22Rv1 (cell line): ENCODE results near the gene GCHFR.

Experiments used
- H3K27ac ChIP-seq: fragments of 450-650 bp; 2 replicates; pipeline ENCODE4 v1.5.1; 2017
- CTCF ChIP-seq: fragments of 450-650 bp; IDR thresholded peaks from 2 replicates; pipeline ENCODE4 v1.5.1; 2017; ENCODE audit warnings: mild to moderate bottlenecking
- ZFX ChIP-seq: fragments of 450-650 bp; IDR thresholded peaks from 2 replicates; pipeline ENCODE4 v1.6.1; 2017; ENCODE audit warnings: antibody characterized with exemption, borderline replicate concordance

Gene GCHFR

GRCh38 chr15:40766194-40766815, 2.4 kb downstream of the GCHFR start:
- peak overlapping the region; percentile 100 for H3K27ac ChIP-seq
- no peak for TF ChIP-seq ZFX
- TF ChIP-seq CTCF, result no peak

- no peak for TF ChIP-seq ZFX
- no peak for TF ChIP-seq CTCF
- H3K27ac ChIP-seq, result peak overlapping the region; percentile 100
These were observed 3.3 kb downstream of the GCHFR start for GRCh38 chr15:40766906-40767837.

DNA sequence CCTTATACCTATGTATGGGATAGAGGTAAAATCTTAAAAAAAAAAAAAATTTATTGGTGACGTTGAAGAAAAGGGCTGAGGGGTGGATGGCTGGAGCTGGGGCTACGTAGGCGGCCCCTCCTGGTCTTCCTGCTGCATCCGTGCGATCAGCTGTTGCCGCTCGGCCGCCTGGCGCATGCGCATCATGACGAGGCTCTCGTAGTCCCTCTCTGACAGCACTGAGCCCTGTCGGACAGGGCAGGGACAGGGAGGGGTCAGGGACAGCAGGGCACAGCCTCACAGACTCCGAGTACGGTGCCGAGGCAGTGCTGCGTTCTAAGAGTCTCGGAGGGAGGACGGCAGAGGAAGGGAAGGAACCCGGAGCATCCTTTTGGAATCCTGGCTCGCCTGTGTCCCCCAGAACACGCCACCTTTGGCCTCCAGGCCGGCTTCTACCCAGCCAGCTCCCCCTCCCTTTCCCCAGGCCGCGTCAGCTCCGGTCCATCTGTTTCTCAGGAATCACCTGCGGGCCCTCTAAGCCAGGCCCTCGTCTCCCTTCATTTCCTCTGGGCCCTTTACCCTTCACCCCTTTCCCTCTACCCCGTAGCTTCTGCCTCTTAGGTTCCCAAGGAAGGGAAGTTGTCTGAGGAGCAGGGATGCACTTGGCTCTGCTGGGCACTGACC, 4.1 kb downstream of the GCHFR start:
- TF ChIP-seq ZFX (no peak), CTCF (no peak)
- peak overlapping the region; percentile 33; the same call in 1 of the 2 replicates for H3K27ac ChIP-seq

DNA sequence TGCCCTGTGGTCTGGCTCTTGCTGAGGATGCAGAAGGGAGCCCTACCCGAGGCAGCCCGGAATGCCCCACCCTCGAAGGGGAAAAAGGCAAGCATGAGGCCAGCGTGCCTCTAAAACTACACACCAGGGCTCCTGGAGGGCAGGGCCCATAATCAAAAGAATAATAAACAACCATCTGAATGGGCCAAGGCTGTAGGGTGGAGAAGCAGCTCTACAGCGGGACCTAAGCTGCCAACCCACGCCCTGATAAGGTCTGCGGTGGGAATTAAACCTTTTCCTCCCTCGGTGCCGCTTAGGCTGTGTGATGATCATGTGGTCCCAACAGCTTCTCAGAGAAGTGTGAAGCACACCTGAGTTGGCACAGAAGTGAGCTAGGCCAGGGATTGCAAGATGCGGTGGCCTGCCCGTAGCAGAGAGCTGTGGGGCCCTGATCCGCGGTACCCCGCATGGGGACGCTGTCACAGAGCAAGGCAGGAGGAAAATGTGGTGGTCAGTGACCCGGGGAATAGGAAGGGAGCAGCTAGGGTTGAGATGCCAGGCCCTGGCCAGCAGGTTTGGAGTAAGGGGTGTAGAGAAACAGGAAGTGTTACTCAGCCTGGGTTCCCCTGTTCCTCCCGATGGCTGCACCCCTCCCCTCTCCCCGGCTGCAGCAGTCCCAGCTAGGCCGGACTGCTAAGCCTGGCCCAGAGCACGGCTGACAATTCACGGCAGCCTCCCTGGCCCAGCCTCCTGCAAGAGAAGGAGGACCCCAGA, 4.8 kb downstream of the GCHFR start:
- peak overlapping the region; percentile 33 for H3K27ac ChIP-seq
- no peak for TF ChIP-seq CTCF

DNA sequence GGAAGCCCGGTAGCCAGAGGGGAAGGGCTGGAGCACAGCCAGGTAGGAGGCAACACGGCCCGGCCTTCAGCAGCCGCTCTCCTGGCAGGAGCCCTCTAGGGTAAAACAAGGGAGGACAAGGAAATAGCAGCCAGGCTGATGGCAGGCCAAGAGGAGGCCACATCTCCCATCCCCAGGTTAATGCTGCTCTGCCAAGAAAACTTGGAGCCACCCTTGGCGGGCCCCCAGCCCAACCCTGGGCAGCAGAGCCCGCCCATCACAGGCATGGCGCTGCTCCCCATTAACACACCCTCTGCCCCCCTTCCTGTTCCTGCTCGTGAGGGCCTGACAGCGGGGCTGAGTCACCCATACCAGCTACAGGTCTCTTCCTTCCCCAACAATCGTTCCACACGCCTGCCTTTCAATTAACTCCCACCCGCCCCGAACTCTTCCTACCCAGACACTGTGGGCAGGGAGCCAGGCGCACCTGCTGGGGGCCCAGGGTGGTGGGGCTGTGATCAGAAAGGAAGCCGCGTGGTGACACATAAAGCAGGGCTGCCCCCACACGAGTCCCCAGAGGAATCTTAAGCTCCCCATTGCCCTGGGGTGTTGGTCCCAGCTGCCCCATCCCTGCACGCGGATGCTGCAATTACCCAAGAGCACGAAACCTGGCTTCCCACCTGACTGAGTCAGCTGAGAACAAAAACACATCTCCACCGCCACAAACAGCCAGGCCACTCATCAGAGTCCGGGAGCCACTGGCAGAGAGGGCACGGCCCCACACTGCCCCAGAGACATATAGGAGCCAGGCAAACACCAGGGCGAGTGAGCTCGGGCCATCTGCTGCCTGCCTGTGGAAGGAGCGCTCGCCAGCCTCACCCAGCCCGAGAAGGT, 5.6 kb downstream of the GCHFR start, which contains the start of gene C15orf62:
Gene C15orf62 (plus strand): TSS at position 707 of the 873 bp plus-strand sequence. CDS start 516 bp downstream, outside the sequence.
- peak within 1 kb of the TSS; percentile 33 for H3K27ac ChIP-seq

More for the DNA sequence above, 5.6 kb downstream of the GCHFR start, which contains the start of gene C15orf62:
- no peak for TF ChIP-seq ZFX
- no peak for TF ChIP-seq CTCF
